ENCODE measurements around the gene TCF7L2. TPM values are rescaled to one million over a fixed set of nuclear protein-coding genes. Genes with fewer than 3 reads are reported as not detected.
A peak's percentile ranks its signal among the peaks of the same experiment; 100 is the strongest.

TCF7L2 gene
- total RNA-seq, 1 experiment from 2014 or later = 0.96 TPM

DNA sequence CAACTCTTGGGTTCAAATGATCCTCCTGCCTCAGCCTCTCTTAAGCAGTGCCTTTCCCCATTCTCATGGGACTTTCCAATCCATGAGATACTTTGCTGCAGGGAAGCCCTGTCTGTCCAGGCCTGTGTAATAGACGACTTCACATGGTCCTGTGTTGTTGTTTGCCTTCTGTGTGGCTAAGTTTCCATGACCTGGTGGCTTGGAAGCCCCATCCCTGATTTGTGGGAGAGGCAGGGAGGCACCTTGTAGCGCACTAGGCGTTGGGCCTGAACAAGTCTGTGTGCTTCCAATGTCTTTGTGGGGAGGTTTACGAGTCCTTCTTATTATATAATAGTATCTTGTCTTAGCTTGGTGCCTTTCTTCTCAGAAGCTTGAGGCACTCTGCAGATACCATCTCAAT lies 49.1 kb downstream of the TCF7L2 start:
- no peak for DNase-seq (ENCODE audit: low read depth)

DNA sequence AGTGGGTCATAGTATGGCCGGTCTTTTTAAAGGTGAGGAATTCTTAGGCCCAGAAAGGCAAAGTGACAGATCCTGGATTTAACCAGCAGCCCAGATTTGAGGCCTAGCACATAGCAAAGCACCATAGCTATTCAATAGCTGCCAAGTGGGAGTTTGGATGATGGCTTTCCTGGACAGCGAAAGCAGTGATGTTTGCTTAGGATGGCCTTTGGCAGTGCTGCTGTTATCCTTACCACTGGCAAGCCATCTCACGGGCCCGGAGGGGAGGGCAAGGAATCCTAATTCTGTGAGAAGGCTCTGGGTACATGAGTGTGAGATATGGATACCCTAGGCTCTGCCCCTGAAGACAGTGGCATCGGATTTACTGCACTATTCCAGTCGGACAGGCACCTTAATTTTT lies 50.4 kb downstream of the TCF7L2 start:
- no peak for DNase-seq (ENCODE audit: low read depth)

DNA sequence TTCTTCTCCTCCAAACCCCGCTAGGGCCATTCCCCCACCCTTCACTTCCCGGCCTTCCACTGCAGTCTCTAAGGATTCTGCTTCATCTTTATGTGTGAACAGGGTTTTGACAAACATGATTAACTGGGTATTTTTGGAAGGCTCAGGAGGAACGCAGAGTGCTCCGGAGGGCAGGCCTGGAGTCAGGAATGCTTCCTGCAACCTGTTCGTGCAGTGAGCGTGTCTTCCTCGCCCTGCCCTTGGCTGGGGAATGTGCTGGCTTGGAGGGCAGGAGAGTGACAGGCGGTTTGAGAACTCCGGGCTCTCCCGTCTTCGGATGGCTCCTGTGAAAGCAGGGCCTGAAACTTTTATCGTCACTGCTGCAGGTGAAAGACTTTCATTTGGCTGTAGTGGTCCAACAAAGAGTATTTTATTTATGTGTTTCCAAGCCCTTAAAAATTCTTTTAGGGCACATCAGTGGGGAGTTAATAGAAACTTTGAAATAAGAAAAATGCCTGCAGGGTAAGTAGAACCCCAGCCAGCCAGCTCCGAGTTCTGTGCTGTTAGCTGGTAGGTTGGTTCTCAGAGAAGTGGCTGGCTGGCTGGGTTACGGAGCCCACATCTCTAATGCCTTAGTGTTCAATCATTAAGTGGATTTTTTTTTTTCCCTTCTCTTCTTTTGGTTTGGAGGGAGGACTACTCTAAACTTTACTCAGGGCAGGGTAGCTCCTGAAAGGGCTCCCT lies 51.0 kb downstream of the TCF7L2 start:
- DNase-seq (ENCODE audit: low read depth) = no peak

DNA sequence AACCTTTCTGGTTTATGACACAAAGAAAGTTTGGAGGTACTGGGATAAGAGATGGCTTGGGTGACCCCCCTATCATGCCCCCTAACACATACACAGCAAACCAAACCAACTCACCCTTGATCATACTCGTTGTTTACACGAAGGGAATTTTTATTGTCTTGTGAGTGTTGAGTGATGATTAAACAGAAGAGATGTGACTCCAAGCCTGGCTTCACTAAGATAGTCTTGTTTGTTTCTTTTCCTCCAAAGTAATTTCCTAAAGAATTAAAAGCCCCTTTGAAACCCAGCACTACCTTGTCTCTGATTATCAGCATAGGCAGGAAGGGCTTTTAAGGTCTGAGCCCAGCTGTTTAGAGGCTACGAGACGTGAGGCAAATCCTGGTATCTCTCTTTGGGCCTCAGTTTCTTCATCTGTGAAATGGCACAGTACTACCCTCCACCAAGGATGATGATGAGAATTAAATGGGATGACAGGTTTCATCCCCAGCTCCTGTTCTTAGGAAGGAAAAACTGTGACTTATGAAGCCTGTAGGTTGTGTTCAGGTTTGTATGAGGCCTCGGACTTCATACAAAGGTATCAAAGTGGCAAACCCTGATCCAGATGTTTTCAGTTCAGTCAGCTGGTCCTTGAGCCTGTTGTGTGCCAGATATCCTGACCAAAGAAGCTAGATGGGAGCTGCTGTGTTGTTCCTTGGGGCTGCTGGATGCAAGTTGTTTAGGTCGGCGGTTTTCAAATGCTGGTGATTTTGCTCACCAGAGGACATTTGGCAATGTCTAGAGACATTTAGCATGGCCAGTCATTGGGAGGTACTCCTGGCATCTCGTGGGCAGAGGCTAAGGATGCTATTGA lies 51.8 kb downstream of the TCF7L2 start:
- no peak for DNase-seq (ENCODE audit: low read depth)

DNA sequence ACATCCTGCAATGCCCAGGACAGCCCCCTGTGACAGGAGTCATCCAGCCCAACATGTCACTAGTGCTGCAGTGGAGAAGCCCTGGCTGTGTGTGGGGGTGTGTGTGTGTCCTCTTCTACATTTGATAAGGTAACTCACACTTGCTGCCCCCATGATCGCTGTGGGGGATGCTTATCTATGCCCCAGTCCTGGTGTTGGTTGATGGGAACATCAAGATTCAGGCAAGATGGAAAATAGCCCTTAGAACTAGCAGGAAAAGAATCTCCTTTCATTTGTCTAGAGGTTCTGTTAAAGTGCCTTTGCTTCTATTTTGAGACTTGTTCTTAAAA lies 52.4 kb downstream of the TCF7L2 start:
- no peak for DNase-seq (ENCODE audit: low read depth)

DNA sequence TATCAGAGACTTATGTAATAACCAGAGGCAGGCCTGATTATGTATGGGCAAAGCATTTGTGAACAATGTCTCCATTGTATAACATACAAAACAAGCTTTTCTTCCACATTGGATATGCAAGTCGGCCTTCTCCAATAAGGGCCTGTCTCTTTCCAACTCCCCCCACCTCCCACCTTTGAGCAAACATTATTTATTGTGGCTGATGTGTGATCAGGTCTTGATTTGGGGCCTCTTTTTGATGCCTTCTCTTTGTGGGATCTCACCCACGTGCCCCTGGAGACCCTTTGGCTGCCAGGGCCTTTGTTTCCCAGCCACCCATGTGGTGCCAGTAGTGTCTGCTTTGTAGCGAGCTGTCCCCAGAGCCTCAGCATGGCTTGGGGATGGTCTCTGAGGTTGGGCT lies 53.0 kb downstream of the TCF7L2 start:
- DNase-seq (ENCODE audit: low read depth) = peak; percentile 3

DNA sequence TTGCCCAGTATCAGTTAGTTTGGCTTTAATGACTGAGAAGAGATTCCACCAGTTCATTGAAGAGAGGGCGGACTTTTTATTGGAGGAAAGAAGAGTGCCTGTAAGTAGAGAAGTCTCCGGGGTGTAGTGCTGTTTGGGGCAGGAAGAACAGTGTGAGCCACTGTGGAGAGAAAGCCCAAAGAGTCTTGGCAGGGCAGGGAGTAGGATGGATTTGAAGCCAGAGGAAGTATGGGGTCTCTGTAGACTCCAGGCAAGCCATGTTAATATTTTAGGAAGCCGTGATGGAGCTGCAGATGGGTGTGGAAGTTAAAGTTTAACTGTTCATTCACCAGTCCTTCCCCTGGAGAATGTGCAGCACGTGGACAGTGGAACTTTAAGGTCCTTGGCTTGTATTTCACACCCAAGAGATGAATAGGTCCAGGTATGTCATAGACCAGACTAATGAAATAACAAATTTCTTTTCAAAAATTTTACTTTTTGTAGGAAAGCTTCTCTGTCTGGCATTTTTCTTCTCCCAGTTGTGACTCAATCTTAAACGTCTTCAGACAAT lies 54.1 kb downstream of the TCF7L2 start:
- no peak for DNase-seq (ENCODE audit: low read depth)

DNA sequence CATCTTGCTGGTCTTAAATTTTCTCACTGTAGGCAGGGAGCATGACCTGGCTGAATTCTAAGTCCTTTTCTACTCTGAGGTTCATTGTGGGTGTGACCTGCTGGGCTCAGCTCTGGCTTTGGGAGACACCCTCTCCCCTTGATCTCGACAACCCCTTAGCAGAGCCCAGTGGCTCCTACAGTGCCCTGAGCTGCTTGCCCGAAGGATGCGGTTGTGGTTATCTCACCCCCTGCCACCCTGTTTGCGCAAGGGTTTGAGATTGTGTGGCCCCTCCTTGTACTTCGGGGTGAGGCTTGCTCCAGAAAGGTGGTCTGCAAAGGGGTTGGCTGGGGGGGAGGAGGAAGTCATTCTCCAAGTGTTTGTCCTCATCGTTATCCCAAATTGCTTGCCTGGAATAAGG lies 55.3 kb downstream of the TCF7L2 start:
- DNase-seq (ENCODE audit: low read depth) = no peak

DNA sequence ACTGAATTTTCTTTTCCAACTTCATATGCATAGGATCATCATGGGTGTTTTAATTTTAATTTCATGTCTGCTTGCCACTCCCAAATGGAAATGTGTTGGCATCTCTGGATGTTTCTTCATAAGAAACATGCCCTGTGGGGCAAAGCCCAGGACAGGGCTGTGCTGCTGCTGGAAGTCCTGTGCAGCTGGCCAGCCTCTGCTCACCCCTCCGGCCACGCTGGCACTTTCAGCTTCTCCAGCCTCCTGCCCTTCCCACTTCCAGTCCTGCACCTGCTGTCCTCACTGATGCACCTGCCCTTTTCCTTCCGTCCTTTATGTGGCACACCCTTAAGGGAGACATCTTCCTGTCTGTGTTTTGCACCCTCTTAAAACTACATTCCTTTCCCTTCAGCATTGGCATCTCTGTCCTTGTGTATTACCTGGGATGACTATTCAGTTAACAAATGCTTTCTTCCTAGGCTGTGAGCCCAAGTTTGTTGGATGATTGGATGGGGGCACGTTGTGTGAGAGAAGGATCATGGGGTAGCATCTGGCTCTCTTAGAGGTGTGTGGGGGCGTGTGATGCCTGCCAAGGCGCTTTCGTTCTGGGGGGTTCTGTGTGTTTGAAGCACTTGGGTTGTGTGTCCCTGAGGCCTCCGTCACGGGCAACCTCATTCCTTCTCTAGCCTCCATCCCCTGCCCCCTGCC lies 56.8 kb downstream of the TCF7L2 start:
- no peak for DNase-seq (ENCODE audit: low read depth)

DNA sequence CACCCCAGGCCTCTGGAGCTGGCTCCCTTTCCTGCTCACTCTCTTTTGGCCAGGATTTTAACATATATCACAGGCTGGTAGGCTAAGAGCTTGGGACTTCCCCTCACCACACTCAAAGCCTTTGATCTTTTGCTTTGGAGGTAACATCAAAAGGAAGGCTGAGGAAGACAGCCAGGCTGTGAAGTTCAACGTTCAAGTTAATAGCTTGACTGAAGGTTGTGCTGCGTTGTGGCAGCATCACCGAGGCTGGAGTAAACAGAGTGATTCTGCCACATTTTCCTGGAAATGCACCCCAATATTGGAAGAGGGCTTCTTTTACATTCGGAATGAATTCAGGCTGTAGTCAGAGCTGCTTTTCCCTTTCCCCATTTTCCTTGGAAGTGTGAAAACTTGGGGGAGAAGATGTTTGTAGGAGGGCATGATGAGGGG lies 57.3 kb downstream of the TCF7L2 start:
- no peak for DNase-seq (ENCODE audit: low read depth)

DNA sequence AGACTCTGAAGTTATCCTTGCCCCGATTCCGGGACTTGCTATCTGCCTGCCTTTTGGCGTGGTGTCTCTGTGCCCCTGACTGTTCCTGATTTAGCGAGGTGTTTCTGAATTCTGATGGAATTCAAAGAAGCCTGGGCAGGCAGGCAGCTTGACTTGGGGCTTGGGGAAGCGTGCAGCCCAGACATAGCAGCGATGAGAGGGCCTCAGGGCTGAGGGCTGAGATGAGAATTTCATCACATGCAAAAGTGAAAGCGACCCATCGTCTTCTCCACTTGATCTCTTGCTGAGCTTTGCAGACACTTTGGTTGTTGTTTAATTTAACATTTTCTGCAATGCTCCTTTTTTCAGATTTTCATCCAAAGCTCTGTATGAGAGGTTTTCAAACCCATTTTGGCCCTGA lies 57.8 kb downstream of the TCF7L2 start:
- no peak for DNase-seq (ENCODE audit: low read depth)

DNA sequence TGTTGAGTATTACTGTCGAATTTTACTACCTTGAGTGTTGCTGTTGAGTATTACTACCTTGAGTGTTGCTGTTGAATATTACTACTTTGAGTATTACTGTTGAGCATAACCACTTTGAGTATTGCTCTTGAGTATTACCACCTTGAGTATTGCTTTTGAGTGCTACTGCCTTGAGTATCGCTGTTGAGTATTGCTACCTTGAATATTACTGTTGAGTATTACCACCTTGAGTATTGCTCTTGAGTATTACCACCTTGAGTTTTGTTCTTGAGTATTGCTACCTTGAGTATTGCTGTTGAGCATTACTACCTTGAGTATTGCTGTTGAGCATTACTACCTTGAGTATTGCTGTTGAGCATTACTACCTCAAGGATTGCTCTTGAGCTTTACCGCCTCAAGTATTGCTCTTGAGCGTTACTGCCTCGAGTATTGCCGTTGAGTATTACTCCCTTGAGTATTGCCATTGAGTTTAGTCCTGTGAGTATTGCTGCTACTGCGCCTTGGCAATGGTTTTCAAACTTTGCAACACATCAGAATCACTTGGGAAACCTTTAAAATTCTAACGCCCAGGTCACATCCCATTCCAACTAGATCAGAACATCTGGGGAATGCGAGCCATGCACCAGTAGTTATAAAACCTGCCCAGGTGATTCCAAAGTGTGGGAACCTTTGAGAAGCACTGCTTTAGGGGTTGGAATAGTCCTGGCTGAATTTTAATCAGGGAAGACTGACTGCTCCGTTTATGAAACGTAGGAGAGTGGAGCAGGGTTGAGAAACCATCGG lies 61.7 kb downstream of the TCF7L2 start:
- no peak for DNase-seq (ENCODE audit: low read depth)

DNA sequence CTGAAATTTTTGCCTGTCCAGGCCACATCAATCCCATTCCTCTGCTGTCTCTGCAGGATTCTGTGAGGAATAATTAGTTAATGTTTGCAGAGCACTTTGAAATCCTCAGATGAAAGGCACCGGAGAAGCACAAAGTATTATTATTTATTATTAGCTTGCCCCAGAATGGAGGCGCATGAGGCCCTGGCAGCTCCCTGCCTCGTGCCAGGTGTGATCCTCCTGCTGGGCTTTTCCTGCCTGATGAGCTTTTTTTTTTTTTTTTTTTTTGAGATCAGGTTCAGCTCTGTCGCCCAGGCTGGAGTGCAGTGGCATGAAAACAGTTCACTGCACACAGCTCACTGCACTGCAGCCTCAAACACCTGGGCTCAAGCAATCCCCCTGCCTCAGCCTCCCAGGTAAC lies 65.2 kb downstream of the TCF7L2 start:
- no peak for DNase-seq (ENCODE audit: low read depth)

DNA sequence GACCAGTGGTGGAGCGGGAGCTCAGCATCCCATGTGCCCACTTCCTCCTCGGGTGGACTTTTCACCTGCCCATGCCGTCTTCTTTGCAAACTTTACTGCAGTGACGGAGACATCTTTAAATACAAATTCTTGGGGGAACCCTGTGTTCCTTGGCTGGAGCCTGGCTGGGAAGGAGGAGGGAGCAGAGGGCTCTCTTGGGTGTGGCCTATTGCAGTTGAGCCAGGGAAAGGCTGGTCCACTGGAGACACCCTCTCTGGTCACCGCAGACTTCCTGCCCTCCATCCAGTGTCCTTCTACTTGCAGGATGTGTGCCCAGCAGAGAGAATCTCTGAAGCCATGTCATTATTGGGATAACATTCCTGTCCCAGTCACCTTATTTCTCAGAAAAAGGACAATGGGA lies 67.3 kb downstream of the TCF7L2 start:
- DNase-seq (ENCODE audit: low read depth) = no peak

DNA sequence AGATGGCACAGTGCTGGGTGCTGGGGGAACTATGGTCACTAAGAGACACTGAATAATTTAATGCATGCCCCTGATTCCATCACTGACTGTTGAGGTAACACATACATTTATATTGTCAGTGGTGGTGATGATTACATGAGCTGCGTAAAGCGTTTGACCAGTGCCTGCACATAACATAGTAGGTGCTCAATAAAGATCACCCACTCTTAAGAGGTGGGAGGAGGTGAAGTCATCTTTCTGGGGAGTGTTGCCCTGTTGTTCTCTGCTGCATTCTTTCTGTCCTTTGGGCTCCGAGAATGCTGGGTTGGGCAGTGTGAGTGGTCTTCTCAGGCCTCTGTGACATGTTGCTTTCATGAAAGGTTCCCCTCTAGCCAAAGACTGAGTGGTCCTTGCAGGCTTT lies 68.0 kb downstream of the TCF7L2 start:
- DNase-seq (ENCODE audit: low read depth) = no peak

DNA sequence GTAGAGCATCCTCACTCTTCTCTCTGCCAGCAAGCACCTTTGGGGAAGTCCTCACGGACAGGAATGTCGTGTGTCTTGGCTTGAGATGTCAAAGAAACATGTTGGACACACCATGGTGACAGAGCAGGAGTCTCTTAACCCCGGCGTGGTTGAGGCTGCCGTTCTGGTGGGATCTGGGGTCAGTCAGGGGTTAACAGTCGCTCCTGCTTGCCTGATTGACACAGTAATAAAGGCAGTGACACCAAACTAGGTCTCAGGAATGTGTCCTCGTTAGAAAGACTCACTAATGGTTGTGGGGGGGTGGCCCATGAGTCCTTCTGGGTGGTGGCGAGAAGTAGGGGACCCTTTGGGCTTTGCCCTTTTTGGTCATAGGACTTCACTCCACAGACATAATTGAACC lies 69.0 kb downstream of the TCF7L2 start:
- DNase-seq (ENCODE audit: low read depth) = no peak

DNA sequence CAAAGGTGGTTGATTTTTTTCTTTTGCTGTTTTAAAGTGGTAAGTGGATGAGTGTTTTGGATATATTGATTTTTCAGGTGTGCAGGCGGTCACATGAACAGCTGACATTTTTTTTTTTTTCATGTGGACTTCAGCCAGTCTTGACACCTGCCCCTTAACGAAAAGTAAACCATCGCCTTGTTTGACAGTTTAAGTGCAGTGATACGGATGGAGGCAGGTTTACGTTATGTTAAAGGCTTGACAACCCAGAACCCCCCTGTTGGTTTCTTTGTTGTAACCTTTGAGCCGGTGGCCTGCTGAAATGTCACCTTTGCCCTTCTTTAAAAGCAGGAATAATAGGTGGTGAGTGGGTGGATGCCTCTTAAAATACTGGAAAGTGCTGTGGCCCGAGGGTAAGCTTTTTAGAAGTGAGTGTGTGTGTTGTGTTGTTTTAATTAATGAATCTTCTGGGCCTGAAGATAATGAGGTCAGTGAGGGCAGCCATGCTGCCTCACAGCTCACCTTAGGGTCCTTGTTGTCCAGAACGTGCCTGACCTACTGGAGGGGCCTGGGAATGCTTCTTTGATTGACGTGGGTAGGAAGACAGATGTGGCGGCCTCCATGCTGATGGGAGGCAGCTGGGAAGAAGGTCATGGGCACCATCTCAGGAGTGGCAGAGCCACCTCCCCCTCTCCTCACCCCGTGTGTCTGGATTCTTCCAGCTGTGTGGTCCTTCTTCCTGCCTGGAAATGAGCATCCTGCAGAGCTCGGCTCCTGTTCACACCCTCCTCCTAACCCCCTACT lies 69.8 kb downstream of the TCF7L2 start:
- DNase-seq (ENCODE audit: low read depth) = no peak

DNA sequence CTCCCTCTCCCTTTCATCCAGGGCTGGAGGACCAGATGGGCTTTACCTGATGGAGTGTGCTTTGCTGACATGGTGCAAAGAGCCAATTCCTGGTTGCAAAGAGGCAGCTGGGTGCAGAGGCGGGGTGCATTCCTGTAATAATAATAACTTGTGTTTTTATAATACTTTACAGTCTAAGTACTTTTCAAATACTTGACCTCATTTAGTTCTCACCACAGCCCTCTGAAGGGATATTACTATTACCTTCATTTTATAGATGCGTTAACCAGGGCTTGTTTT lies 70.4 kb downstream of the TCF7L2 start:
- DNase-seq (ENCODE audit: low read depth) = no peak

DNA sequence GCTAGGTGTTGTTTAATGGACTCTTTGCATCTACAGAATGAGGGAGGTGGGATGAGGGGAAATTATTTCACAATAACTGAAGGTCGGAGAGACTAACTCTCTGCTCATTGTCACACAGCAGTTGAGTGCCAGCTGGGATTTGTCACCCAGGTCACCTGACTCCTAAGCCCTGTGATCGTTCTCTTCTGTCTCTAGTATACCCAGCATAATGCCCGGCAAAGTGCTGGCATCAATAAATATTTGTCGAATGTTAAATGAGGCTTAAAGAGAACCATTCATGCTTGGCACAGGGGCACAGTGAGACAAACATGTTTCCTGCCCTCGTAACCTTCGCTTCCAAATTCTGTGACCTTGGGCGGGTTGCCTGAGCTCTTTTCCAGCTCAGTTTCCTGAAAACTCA lies 70.8 kb downstream of the TCF7L2 start:
- no peak for DNase-seq (ENCODE audit: low read depth)

DNA sequence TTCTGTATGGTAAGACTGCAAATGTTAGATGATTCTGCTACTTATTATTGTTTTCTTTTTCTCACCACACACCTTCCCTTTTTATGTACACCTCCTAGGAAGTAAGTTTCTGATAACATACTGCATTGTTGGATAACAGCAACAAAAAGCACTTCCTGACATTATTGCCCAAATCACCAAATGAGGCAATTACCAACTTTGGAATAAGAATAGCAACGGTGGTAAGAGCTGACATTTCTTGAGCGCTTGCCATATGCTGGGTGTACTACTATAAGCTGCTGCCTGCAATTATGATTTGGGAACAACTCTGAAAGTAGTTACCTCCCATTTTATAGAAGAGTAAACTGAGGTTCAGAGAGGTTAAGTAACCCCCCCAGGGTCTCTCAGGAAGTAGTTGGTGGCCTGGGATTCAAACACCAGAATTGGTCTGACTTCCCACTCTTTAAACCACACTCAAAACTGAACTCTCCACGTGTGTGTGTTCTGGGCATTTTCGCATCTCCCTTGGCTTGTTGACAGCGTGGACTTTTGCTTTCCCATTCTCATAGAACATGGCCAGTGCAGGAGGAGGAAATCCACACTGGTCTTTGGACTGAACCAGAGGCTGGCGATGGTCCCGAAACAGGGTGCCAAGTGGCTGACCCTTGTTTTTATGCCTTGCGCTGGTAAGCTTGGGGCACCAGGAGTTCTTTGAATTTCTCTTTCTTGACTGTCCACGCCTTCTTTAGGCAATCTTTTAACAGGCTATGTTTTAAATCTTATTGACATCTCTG lies 71.4 kb downstream of the TCF7L2 start:
- no peak for DNase-seq (ENCODE audit: low read depth)

Data from RPMI7951 (cell line).